Retinal pigment epithelial cell (primary cell): Measurements from ENCODE around the gene KIF5A.

Experiments used
- DNase-seq: peaks from one replicate; pipeline ENCODE4 v3.0.0-alpha.2; 2010; ENCODE audit warnings: low read depth
- H3K4me3 ChIP-seq: 2 replicates; pipeline ENCODE4 v1.5.1; 2011; ENCODE audit warnings: mild to moderate bottlenecking, low read length, control low read depth, moderate library complexity
- TF ChIP-seq, protein P1 (sequence below): conservative IDR thresholded peaks from 2 replicates; pipeline ENCODE4 v1.5.1; 2011; ENCODE audit warnings: low read depth, low read length, control low read depth, inconsistent platforms

The KIF5A gene

GRCh38 chr12:57590864-57591781, 41.3 kb downstream of the KIF5A start, which contains the start of gene PIP4K2C:
Gene PIP4K2C, plus strand, starts transcription at chr12:57591192. Its CDS starts 98 bp downstream, at chr12:57591290.
- DNase-seq, result peak; percentile 20
- H3K4me3 ChIP-seq, result peak within 1 kb of the TSS; percentile 91
- TF ChIP-seq, protein P1, sequence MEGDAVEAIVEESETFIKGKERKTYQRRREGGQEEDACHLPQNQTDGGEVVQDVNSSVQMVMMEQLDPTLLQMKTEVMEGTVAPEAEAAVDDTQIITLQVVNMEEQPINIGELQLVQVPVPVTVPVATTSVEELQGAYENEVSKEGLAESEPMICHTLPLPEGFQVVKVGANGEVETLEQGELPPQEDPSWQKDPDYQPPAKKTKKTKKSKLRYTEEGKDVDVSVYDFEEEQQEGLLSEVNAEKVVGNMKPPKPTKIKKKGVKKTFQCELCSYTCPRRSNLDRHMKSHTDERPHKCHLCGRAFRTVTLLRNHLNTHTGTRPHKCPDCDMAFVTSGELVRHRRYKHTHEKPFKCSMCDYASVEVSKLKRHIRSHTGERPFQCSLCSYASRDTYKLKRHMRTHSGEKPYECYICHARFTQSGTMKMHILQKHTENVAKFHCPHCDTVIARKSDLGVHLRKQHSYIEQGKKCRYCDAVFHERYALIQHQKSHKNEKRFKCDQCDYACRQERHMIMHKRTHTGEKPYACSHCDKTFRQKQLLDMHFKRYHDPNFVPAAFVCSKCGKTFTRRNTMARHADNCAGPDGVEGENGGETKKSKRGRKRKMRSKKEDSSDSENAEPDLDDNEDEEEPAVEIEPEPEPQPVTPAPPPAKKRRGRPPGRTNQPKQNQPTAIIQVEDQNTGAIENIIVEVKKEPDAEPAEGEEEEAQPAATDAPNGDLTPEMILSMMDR, result no peak

DNA sequence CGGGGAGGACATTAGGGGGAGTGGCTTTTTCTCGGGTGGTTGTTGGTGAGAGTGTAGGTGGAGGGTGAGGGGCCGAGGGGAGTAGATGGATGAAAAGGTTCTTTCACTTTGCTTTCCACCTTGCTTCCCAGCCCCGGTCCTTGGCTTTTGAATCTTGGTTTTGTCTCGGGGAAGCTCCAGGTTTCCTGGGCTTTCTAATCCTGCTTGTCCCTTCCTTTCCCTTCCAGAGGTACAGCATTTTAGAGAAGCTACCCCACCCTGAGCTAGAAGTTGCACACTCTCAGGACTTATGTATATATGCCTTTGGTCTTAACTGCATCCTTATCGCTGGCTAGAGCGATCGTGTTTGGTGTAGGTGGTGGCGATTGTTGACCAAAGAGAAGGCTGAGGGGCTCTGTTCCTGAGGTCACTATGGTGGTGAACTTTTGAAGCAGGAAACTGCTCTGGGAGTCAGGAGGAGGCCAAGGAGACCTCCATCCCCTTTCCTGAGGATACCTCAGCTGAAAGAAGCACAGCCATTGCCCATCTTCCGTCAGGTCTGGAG, 42.0 kb downstream of the KIF5A start:
- peak overlapping the region; percentile 91 for H3K4me3 ChIP-seq
- TF ChIP-seq, protein P1, result no peak
- DNase-seq, result no peak

- H3K4me3 ChIP-seq, result no peak overlapping the region
- DNase-seq, result no peak
- TF ChIP-seq, protein P1, result no peak
Measured at GRCh38 chr12:57592551-57593165, 42.8 kb downstream of the KIF5A start.

DNA sequence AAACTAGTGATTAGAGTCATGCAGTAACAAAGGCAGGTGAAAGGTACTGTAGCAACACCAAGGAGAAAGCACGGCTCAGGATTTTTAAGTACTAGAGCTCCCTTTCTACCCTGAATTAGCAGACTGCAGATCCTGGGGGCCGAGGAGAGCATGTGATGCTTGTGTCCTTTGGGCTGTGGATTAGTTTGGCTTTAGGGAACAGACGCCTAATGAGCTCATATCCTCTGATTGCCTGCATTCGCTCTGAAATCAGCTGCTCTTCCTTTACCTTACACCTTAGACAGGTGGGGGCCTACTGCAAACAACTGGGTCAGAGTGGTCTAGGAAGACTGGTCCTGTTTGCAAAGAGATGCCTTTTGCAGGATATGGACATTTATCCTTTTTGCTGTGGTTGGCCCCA, 43.3 kb downstream of the KIF5A start:
- H3K4me3 ChIP-seq, result no peak overlapping the region
- DNase-seq, result no peak
- TF ChIP-seq, protein P1, result no peak

DNA sequence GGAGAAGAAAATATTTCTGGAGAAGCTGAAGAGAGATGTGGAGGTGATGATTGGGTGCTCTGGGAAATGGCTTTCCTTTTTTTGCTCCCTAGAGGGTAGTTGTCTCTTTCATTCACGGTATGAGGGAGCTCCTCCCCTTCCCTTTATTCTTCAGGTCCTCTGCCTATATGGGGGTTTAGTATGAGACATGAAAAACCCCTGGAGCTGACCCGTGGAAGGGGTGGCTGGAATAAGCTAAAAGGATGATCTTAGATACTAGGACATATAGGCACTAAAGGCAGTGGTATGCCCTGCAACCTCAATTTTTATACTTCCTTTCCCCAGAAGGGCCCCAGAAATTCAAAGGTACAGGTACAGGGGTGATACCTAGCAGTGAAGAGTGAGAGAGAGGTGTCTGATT, 50.6 kb downstream of the KIF5A start:
- no peak overlapping the region for H3K4me3 ChIP-seq
- no peak for DNase-seq
- TF ChIP-seq, protein P1, result no peak

GRCh38 chr12:57602544-57602943, 52.7 kb downstream of the KIF5A start:
- TF ChIP-seq, protein P1, result no peak
- H3K4me3 ChIP-seq, result no peak overlapping the region
- no peak for DNase-seq

- no peak for DNase-seq
- TF ChIP-seq, protein P1, result no peak
- no peak overlapping the region for H3K4me3 ChIP-seq
Measured at GRCh38 chr12:57603324-57603723, 53.5 kb downstream of the KIF5A start.
